Activated CD4-positive, alpha-beta T cell treated with anti-CD3 and anti-CD28 coated beads, Interleukin-2, amount 50 U/mL, for 24 hours (primary cell): ENCODE measurements around the gene AHNAK2.

ENCODE experiments used
- DNase-seq, 2 donors: peaks; one replicate each; pipeline ENCODE4 v3.0.0-alpha.2; 2020; ENCODE audit warnings: low read depth in 1 of 2, low spot score in 1 of 2

Gene AHNAK2

DNA sequence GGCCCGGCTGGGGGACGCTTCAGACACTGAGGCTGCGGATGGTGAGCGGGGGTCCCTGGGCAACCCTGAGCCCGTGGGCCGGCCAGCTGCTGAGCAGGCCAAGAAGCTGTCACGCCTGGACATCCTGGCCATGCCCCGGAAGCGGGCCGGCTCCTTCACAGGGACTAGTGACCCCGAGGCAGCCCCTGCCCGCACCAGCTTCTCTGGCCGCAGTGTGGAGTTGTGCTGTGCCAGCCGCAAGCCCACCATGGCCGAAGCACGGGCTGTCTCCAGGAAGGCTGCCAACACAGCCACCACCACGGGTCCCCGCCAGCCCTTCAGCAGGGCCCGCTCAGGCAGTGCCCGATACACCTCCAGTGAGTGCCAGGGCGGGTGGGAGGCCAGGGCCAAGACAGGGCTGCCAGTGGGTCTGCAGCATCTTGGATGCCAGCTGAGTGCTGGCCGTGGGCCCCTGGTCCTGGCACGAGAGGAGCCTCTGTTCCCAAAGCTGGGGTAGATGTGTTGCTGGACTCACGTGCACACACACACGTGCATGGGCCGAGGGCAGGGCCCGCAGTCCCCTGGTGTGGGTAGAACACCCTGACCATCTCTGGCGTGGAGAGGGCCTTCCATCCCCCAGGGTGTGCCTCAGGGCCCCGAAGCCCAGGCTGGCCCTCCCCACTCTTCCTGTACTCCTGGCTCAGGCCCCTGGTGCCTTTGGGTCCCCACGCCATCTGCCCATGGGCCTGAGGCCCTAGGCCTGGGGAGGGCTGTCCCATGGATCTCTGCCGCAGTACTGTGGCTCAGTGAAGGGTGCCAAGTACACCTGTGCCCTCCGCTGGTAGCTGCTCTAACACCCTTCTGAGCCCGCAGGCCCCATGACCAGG is 90.3 kb downstream of the AHNAK2 start:
- DNase-seq, result no peak
